MM.1S (cell line): ENCODE measurements around the gene TRIM52.

Source experiments
- EZH2 ChIP-seq: fragments of 300-600 bp; sonication (generic); optimal IDR thresholded peaks from 2 replicates; pipeline ENCODE3; 2017; ENCODE audit warnings: low read depth, mild to moderate bottlenecking, antibody characterized with exemption, low read length, mixed read lengths
- EZH2phosphoT487 ChIP-seq: fragments of 300-600 bp; sonication (generic); IDR thresholded peaks from 2 replicates; pipeline ENCODE4 v1.6.1; 2018; ENCODE audit warnings: antibody characterized with exemption, low read length
- TF ChIP-seq, protein P1 (sequence below): fragments of 300-600 bp; sonication (generic); IDR thresholded peaks from 2 replicates; pipeline ENCODE4 v1.5.1; 2016; ENCODE audit warnings: antibody characterized with exemption, low read length, mixed read lengths

DNA sequence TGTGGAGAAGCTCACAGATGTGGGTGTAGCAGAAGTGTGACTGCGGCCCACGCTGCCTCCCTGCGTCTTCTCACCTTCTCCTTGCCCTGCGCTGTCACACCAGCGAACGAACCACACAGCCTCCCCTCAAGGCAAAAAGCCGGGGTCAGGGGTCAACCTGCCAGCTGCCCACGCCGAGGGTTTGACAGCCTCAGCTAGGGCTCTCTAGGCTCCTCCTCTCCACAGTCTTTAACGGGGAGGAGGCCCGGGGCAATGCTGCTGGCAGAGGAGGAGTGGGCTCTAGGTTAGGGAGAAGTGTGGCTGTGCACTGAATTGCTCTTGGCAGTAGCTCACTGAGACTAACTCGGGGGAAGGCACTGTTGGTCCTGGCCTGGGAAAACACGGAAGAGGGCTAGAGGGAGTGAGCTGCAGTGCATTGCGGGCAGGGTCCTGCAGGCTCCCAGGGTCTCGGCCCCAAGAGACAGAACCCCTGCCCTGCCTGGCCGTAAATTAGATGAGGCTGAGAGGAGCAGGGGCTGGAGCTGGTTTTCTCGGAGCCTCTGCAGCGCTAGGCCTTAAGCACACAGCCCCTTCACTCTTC is 4.2 kb upstream of the TRIM52 start:
- TF ChIP-seq, protein P1, sequence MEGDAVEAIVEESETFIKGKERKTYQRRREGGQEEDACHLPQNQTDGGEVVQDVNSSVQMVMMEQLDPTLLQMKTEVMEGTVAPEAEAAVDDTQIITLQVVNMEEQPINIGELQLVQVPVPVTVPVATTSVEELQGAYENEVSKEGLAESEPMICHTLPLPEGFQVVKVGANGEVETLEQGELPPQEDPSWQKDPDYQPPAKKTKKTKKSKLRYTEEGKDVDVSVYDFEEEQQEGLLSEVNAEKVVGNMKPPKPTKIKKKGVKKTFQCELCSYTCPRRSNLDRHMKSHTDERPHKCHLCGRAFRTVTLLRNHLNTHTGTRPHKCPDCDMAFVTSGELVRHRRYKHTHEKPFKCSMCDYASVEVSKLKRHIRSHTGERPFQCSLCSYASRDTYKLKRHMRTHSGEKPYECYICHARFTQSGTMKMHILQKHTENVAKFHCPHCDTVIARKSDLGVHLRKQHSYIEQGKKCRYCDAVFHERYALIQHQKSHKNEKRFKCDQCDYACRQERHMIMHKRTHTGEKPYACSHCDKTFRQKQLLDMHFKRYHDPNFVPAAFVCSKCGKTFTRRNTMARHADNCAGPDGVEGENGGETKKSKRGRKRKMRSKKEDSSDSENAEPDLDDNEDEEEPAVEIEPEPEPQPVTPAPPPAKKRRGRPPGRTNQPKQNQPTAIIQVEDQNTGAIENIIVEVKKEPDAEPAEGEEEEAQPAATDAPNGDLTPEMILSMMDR: no peak
- no peak for TF ChIP-seq EZH2
- TF ChIP-seq EZH2phosphoT487: no peak
